HepG2 (cell line): Measurements from ENCODE around the gene BAIAP2L1. TPM values are rescaled to one million over a fixed set of nuclear protein-coding genes. Genes with fewer than 3 reads are reported as not detected.

Source experiments
- ATRX ChIP-seq: sonication (generic); formaldehyde crosslinking; IDR thresholded peaks from 2 replicates; pipeline ENCODE4 v1.4.0; 2020; ENCODE audit warnings: missing genetic modification reagents, borderline replicate concordance
- BRD4 ChIP-seq: sonication (generic); formaldehyde crosslinking; IDR thresholded peaks from 2 replicates; pipeline ENCODE4 v1.4.0; 2020; ENCODE audit warnings: missing genetic modification reagents
- EED ChIP-seq: sonication (generic); formaldehyde crosslinking; IDR thresholded peaks from 2 replicates; pipeline ENCODE4 v1.5.0; 2020; ENCODE audit warnings: mild to moderate bottlenecking, missing genetic modification reagents
- EZH2 ChIP-seq: conservative IDR thresholded peaks from 2 replicates; pipeline ENCODE4 v1.6.1; 2012; ENCODE audit warnings: mild to moderate bottlenecking, low read depth, low read length, moderate library complexity
- RBFOX2 ChIP-seq: fragments of 200-400 bp; formaldehyde crosslinking; IDR thresholded peaks from 2 replicates; pipeline ENCODE4 v1.6.1; 2017; ENCODE audit warnings: low read depth, mild to moderate bottlenecking, low read length
- RCOR2 ChIP-seq: IDR thresholded peaks from 2 replicates; pipeline ENCODE4 v1.6.1; 2016; ENCODE audit warnings: missing biosample characterization, missing genetic modification reagents
- TGIF2 ChIP-seq: IDR thresholded peaks from 2 replicates; pipeline ENCODE4 v1.6.1; 2016; ENCODE audit warnings: control low read depth, missing compliant biosample characterization
- YEATS4 ChIP-seq: sonication (generic); formaldehyde crosslinking; IDR thresholded peaks from 2 replicates; pipeline ENCODE4 v1.4.0; 2020; ENCODE audit warnings: missing genetic modification reagents, borderline replicate concordance
- ZBTB3 ChIP-seq: sonication (generic); formaldehyde crosslinking; IDR thresholded peaks from 2 replicates; pipeline ENCODE4 v1.4.0; 2020; ENCODE audit warnings: low read depth, mild to moderate bottlenecking, moderate library complexity, missing genetic modification reagents, borderline replicate concordance
- ZC3H4 ChIP-seq: sonication (generic); formaldehyde crosslinking; IDR thresholded peaks from 2 replicates; pipeline ENCODE4 v1.4.0; 2020; ENCODE audit warnings: missing genetic modification reagents, borderline replicate concordance
- ZNF160 ChIP-seq: sonication (generic); formaldehyde crosslinking; IDR thresholded peaks from 2 replicates; pipeline ENCODE4 v1.8.0; 2022; ENCODE audit warnings: mild to moderate bottlenecking, inconsistent platforms, missing genetic modification reagents
- ZNF333 ChIP-seq: sonication (generic); formaldehyde crosslinking; IDR thresholded peaks from 2 replicates; pipeline ENCODE4 v1.4.0; 2020; ENCODE audit warnings: mild to moderate bottlenecking, missing genetic modification reagents, borderline replicate concordance
- ZNF558 ChIP-seq: sonication (generic); formaldehyde crosslinking; IDR thresholded peaks from 2 replicates; pipeline ENCODE4 v1.9.0; 2022; ENCODE audit warnings: mild to moderate bottlenecking, missing genetic modification reagents, borderline replicate concordance
- ZNF589 ChIP-seq: sonication (generic); formaldehyde crosslinking; conservative IDR thresholded peaks from 2 replicates; pipeline ENCODE4 v1.8.0; 2022; ENCODE audit warnings: mild to moderate bottlenecking, moderate library complexity, missing genetic modification reagents
- ZNF772 ChIP-seq: sonication (generic); formaldehyde crosslinking; IDR thresholded peaks from 2 replicates; pipeline ENCODE4 v1.5.0; 2020; ENCODE audit warnings: mild to moderate bottlenecking, missing genetic modification reagents
- ZNF777 ChIP-seq: sonication (generic); formaldehyde crosslinking; IDR thresholded peaks from 2 replicates; pipeline ENCODE4 v1.4.0; 2020; ENCODE audit warnings: missing genetic modification reagents
- ZNF839 ChIP-seq: sonication (generic); formaldehyde crosslinking; IDR thresholded peaks from 2 replicates; pipeline ENCODE4 v1.4.0; 2020; ENCODE audit warnings: missing genetic modification reagents, mild to moderate bottlenecking, borderline replicate concordance
- ZSCAN29 ChIP-seq: sonication (generic); formaldehyde crosslinking; conservative IDR thresholded peaks from 2 replicates; pipeline ENCODE4 v1.4.0; 2020; ENCODE audit warnings: mild to moderate bottlenecking, missing genetic modification reagents
- polyA plus RNA-seq, 8 experiments: library from polyadenylated mRNA; depleted of rRNA in 3 of 8; stranded (reverse) in 7 of 8; unstranded in 1 of 8; fragments of >200 nt; fragmentation: Illumina TruSeq in 4 of 8; extraction: Trizol in 4 of 8; gene quantifications; 2 replicates each; pipeline versions ENCODE4 v1.2.1 to v1.2.3, GENCODE V29; 2011 to 2016; ENCODE audit warnings: low read depth in 4 of 8, missing spikeins in 1 of 8, mixed read lengths in 1 of 8; ENCODE audit not compliant: insufficient read depth in 1 of 8
- total RNA-seq, 5 experiments: library from RNA; depleted of rRNA; stranded (reverse); fragments of >200 nt; fragmentation: Illumina TruSeq; extraction: Trizol; gene quantifications; 2 replicates each; pipeline ENCODE4 v1.2.3, GENCODE V29; 2016; ENCODE audit warnings: low read depth in 1 of 5
- TF ChIP-seq, protein P1 (sequence below), 2 experiments: sonication (generic) in 1 of 2; formaldehyde crosslinking in 1 of 2; IDR thresholded peaks; 2 replicates each; pipeline versions ENCODE4 v1.6.1 to v1.9.0; 2014 to 2022; ENCODE audit warnings: antibody characterized with exemption in 1 of 2, borderline replicate concordance in 1 of 2, inconsistent platforms in 1 of 2, low read depth in 1 of 2, missing genetic modification reagents in 1 of 2
- TF ChIP-seq, protein P2 (sequence below), 2 experiments: fragments of 450-650 bp in 1 of 2; sonication (generic) in 1 of 2; formaldehyde crosslinking; IDR thresholded peaks; 2 replicates each; pipeline versions ENCODE4 v1.5.0 to v1.8.0; 2020 to 2022; ENCODE audit warnings: mild to moderate bottlenecking in 1 of 2, missing genetic modification reagents in 1 of 2
- TF ChIP-seq, protein P3 (sequence below): sonication (generic); formaldehyde crosslinking; IDR thresholded peaks from 2 replicates; pipeline ENCODE4 v1.5.1; 2020; ENCODE audit warnings: missing genetic modification reagents, mild to moderate bottlenecking, borderline replicate concordance

Gene BAIAP2L1
- total and polyA plus RNA-seq, 2 of the 13 experiments (the other 11 are each of a cell fraction or from before 2014, with no cell fraction given): 13.0 to 21.5 TPM

DNA sequence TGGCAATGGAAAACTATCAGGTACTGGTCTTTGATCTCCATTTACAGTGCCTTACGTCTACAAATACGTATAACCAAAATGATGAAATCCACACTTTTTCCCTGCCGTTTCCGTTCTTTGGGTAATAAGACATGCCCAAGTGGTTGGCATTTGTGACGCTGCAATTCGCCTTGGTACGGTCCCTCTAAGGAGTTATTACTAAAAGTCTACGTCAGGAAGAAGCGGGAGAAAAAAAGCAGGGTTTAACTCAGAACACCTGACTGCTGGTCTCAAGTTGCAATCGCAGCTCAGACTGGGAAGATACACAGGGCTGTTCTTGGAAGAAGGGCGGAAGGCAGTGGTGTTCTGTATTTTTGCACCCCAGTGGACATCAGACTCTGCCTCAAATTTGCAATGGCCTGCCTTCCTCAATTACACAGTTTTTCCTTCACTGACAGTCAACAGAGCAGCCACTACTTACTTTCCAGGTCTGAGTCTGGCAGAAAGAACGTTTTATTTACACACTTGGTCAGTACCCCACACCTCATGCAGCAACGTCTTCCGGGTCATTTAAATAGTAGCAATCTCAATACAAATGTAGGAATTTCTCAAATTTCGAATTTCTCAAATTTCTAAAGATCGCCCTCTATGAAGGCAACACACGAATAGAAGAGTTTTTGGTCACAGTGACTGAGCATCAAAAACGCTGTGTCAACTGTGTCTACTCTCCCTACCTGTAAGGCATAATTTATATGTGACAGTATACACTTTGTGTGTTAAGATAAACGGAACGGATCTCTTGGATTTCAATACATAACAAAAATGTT lies 2.1 kb downstream of the BAIAP2L1 start (continued):
- TF ChIP-seq TGIF2: no peak
- TF ChIP-seq ZBTB3 (CRISPR knock-in tag): no peak
- no peak for TF ChIP-seq ZNF333 (CRISPR knock-in tag)
- no peak for TF ChIP-seq ZNF777 (CRISPR knock-in tag)
- no peak for TF ChIP-seq ZC3H4 (CRISPR knock-in tag)
- no peak for TF ChIP-seq RCOR2 (CRISPR knock-in tag)
- no peak for TF ChIP-seq EED (CRISPR knock-in tag)
- TF ChIP-seq ZNF558 (CRISPR knock-in tag): no peak
- TF ChIP-seq, protein P1, sequence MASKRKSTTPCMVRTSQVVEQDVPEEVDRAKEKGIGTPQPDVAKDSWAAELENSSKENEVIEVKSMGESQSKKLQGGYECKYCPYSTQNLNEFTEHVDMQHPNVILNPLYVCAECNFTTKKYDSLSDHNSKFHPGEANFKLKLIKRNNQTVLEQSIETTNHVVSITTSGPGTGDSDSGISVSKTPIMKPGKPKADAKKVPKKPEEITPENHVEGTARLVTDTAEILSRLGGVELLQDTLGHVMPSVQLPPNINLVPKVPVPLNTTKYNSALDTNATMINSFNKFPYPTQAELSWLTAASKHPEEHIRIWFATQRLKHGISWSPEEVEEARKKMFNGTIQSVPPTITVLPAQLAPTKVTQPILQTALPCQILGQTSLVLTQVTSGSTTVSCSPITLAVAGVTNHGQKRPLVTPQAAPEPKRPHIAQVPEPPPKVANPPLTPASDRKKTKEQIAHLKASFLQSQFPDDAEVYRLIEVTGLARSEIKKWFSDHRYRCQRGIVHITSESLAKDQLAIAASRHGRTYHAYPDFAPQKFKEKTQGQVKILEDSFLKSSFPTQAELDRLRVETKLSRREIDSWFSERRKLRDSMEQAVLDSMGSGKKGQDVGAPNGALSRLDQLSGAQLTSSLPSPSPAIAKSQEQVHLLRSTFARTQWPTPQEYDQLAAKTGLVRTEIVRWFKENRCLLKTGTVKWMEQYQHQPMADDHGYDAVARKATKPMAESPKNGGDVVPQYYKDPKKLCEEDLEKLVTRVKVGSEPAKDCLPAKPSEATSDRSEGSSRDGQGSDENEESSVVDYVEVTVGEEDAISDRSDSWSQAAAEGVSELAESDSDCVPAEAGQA (IDR thresholded peaks at IDR 0.05; ENCODE audit: low read depth): no peak
- TF ChIP-seq, protein P1 (CRISPR knock-in tag; IDR thresholded peaks at IDR 0.05; ENCODE audit: borderline replicate concordance): no peak
- TF ChIP-seq, protein P2, sequence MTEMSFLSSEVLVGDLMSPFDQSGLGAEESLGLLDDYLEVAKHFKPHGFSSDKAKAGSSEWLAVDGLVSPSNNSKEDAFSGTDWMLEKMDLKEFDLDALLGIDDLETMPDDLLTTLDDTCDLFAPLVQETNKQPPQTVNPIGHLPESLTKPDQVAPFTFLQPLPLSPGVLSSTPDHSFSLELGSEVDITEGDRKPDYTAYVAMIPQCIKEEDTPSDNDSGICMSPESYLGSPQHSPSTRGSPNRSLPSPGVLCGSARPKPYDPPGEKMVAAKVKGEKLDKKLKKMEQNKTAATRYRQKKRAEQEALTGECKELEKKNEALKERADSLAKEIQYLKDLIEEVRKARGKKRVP (CRISPR knock-in tag; IDR thresholded peaks at IDR 0.05): peak in 1 of 2 experiments; percentile 25; a peak in 1 of 4 replicates
- TF ChIP-seq EZH2: no peak
- no peak for TF ChIP-seq ZSCAN29
- TF ChIP-seq ZNF160: no peak
- TF ChIP-seq, protein P3, sequence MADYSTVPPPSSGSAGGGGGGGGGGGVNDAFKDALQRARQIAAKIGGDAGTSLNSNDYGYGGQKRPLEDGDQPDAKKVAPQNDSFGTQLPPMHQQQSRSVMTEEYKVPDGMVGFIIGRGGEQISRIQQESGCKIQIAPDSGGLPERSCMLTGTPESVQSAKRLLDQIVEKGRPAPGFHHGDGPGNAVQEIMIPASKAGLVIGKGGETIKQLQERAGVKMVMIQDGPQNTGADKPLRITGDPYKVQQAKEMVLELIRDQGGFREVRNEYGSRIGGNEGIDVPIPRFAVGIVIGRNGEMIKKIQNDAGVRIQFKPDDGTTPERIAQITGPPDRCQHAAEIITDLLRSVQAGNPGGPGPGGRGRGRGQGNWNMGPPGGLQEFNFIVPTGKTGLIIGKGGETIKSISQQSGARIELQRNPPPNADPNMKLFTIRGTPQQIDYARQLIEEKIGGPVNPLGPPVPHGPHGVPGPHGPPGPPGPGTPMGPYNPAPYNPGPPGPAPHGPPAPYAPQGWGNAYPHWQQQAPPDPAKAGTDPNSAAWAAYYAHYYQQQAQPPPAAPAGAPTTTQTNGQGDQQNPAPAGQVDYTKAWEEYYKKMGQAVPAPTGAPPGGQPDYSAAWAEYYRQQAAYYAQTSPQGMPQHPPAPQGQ (CRISPR knock-in tag): no peak
- TF ChIP-seq YEATS4 (CRISPR knock-in tag): no peak
- no peak for TF ChIP-seq BRD4 (CRISPR knock-in tag)
- 0 out of 2 replicates have a peak, but pooled peaks have one; percentile 7 for TF ChIP-seq RBFOX2
- TF ChIP-seq ZNF839 (CRISPR knock-in tag): no peak
- TF ChIP-seq ZNF772 (CRISPR knock-in tag): no peak
- no peak for TF ChIP-seq ZNF589 (CRISPR knock-in tag)
- TF ChIP-seq ATRX (CRISPR knock-in tag): no peak
